Psoas muscle (tissue), 8 donors: ENCODE results near the gene KLRC2. TPM values are rescaled to one million over a fixed set of nuclear protein-coding genes. Genes with fewer than 3 reads are reported as not detected.
"Not testable (repeated sequence)": the region's sequence is repeated elsewhere in the genome, so short reads cannot be mapped to it uniquely, and the experiment has no call there.

Experiments used
- ATAC-seq, 4 donors: fragments of 200-7000 bp; cut with Tn5 transposase; one replicate each; pipeline ENCODE4 v1.9.1; 2020; ENCODE audit warnings: moderate library complexity in 3 of 4, mild to moderate bottlenecking in 2 of 4
- DNase-seq, 2 donors: peaks; one replicate each; pipeline ENCODE4 v3.0.0-alpha.2; 2020
- H3K27ac ChIP-seq: fragments of 200-600 bp; one replicate; pipeline ENCODE4 v1.8.0; 2022
- H3K27me3 ChIP-seq, 3 donors: fragments of 200-600 bp in 1 of 3; one replicate each; pipeline versions ENCODE4 v1.6.1 to v1.8.0; 2013 to 2022; ENCODE audit warnings: low read length in 2 of 3, mild to moderate bottlenecking in 2 of 3, moderate library complexity in 1 of 3; ENCODE audit not compliant: insufficient read depth in 3 of 3
- H3K36me3 ChIP-seq, 2 donors: fragments of 200-600 bp in 1 of 2; one replicate each; pipeline versions ENCODE4 v1.6.1 to v1.8.0; 2013 to 2022; ENCODE audit warnings: low read depth in 1 of 2, mild to moderate bottlenecking in 1 of 2, moderate library complexity in 1 of 2; ENCODE audit not compliant: insufficient read depth in 1 of 2
- H3K4me1 ChIP-seq: fragments of 200-600 bp; one replicate; pipeline ENCODE4 v1.8.0; 2022
- H3K4me3 ChIP-seq: fragments of 200-600 bp; one replicate; pipeline ENCODE4 v1.8.0; 2022; ENCODE audit warnings: mild to moderate bottlenecking
- H3K9me3 ChIP-seq: fragments of 200-600 bp; one replicate; pipeline ENCODE4 v1.8.0; 2022
- WGBS, 3 donors: extraction: QIAGEN DNeasy Blood & Tissue Kit; methylation state at CpG; one replicate each; pipeline versions ENCODE4 v1.1.6 to v1.1.7; 2013; 5-methylcytosine and 5-hydroxymethylcytosine counted together
- intact Hi-C, 2 donors: fragments of 100-400 bp; cut with DNase I; formaldehyde crosslinking; loops; one replicate each; pipeline versions ENCODE4 v1.11.0 to v1.14.2; 2022
- polyA plus RNA-seq, 3 donors: library from polyadenylated mRNA; stranded (reverse); fragments of 200-250 nt; gene quantifications; one replicate each; pipeline ENCODE4 v1.2.3, GENCODE V29; 2013
- total RNA-seq, 4 donors: library from RNA; stranded (reverse); fragmentation: NEBNext Ultra II Directional in 2 of 4; extraction: Animal tissue kit (Norgen Biotek cat#: 25700) in 2 of 4; gene quantifications; one replicate each; pipeline versions ENCODE4 v1.2.1 to v1.2.4, GENCODE V29; 2021 to 2023
- TF ChIP-seq, protein P1 (sequence below): fragments of 200-600 bp; IDR thresholded peaks from one replicate; pipeline ENCODE4 v1.8.0; 2022; ENCODE audit warnings: antibody characterized with exemption
- donor health status: healthy with polysubstance abuse.
- donor health status: DM: no; HTN: no; CAD: no; lungs with moderate emphysema.
- donor health status: Bipolar disorder and iron deficiency.
- donor health status: healthy.
- donor health status: DM: yes; HTN: yes; CAD: no.
- donor health status: DM: no; HTN: no; CAD: no.
- donor health status: DM: no; HTN: no; CAD: no.
- donor health status: DM: yes; HTN: yes; CAD: no.

KLRC2 gene
- total and polyA plus RNA-seq, 7 donors: not detected

DNA sequence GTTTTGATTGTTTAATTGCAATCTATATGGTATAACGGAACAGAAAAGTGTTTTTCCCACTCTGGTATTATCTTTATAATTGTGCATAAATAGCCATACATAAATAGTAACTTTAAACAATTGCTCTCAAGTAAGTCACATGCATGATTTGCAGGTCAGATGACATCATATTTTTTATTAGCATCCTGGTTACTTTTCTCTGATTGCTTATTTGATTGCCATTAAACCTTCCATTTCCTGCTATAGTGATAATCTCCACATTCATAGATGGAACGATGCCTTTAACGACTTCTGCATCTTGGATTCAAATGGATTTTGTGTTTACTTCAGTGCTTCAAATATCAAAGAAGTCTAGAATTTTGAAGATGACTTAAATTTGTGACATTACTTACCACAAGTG, 42.5 kb downstream of the KLRC2 start:
- ATAC-seq (no peak), DNase-seq (no peak)
- 53 to 66% (median 57%) methylated on average over 3 of the region's 3 CpGs for WGBS, 3 donors
- no peak overlapping the region for H3K27ac ChIP-seq
- no peaks in the 10 kb centered on the region for H3K9me3 ChIP-seq
- intact Hi-C loops: no loop called here
- TF ChIP-seq, protein P1, sequence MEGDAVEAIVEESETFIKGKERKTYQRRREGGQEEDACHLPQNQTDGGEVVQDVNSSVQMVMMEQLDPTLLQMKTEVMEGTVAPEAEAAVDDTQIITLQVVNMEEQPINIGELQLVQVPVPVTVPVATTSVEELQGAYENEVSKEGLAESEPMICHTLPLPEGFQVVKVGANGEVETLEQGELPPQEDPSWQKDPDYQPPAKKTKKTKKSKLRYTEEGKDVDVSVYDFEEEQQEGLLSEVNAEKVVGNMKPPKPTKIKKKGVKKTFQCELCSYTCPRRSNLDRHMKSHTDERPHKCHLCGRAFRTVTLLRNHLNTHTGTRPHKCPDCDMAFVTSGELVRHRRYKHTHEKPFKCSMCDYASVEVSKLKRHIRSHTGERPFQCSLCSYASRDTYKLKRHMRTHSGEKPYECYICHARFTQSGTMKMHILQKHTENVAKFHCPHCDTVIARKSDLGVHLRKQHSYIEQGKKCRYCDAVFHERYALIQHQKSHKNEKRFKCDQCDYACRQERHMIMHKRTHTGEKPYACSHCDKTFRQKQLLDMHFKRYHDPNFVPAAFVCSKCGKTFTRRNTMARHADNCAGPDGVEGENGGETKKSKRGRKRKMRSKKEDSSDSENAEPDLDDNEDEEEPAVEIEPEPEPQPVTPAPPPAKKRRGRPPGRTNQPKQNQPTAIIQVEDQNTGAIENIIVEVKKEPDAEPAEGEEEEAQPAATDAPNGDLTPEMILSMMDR: no peak
- no peaks in the 10 kb centered on the region for H3K4me1 ChIP-seq
- no peaks in the 10 kb centered on the region for H3K27me3 ChIP-seq
- H3K4me3 ChIP-seq: no peak overlapping the region
- no peaks in the 10 kb centered on the region for H3K36me3 ChIP-seq

DNA sequence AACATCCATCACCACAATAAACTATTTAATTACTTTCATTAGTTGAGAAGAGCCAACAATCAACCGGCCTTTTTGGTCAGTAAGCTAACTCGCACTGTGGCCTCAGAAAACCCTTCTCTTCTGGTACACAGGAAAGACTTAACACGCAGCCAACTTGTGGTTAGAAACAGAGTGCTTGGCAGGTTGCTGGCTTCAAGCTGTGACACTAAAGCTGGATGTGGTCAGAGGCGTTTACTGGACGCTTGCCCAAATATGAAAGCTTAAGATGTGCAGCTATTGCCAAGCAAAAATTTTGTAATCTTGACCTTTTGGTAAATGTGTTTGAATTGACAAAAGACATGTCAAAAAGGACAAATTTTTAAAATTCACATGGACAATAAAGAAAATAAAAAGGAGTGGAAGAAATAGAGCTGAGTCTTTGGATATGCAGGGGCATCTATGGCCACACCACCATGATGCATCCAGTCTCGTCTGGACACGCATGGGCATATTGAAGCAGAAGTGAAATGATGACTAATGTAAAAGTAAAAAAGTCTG, 43.3 kb downstream of the KLRC2 start:
- 17 to 29% (median 27%) methylated on average over 7 of the region's 7 CpGs for whole genome bisulfite sequencing, 3 donors
- Histone ChIP-seq H3K4me1 (no peaks in the 10 kb centered on the region), H3K36me3 (no peaks in the 10 kb centered on the region), H3K27me3 (no peaks in the 10 kb centered on the region), H3K9me3 (no peaks in the 10 kb centered on the region), H3K4me3 (no peak overlapping the region), H3K27ac (no peak overlapping the region)
- intact Hi-C loops: no loop called here
- TF ChIP-seq, protein P1: no peak
- ATAC-seq (peak; percentile 75 to 96 (median 89)), DNase-seq (peak; percentile 59 to 65)

DNA sequence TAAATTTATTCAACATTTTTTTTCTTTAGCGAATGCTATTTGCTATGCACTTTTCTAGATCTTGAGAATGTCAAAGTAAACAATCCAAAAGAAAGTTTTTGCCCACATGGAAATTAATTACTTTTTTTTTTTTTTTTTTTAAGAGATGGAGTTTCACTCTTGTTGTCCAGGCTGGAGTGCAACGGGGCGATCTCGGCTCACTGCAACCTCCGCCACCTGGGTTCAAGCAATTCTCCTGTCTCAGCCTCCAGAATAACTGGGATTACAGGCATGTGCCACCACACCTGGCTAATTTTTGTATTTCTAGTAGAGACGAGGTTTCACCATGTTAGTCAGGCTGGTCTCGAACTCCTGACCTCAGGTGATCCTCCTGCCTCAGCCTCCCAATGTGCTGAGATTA, 44.8 kb downstream of the KLRC2 start:
- ATAC-seq, DNase-seq, H3K4me1 ChIP-seq, H3K4me3 ChIP-seq, H3K27ac ChIP-seq, H3K9me3 ChIP-seq, H3K36me3 ChIP-seq, intact Hi-C loops, H3K27me3 ChIP-seq: not testable (repeated sequence)
- WGBS, 3 donors: 90 to 96% (median 95%) methylated on average over 7 of the region's 7 CpGs

DNA sequence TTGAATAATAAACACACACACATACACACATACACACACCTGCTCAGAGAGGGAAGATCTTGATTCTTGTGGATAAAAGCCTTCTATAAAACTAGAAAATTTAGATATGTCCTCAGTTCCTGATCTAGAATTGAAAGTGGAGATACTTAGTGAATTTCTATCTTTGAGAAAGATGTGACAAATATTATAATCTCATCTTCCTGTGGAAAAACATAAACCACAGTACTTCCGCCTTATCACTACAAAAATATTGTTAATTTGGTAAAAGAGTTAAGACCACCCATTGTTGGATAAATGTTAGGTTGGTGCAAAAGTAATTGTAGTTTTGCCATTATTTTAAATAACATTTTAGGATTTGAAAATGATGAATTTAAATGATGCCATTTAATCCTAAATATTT, 45.9 kb downstream of the KLRC2 start, which contains the start of gene KLRK1:
KLRK1 (minus strand) TSS at position 138 of the 400 bp plus-strand sequence. CDS start 1,231 bp downstream, outside the sequence.
- Histone ChIP-seq H3K36me3 (no peaks in the 10 kb centered on the region), H3K4me1 (no peaks in the 10 kb centered on the region), H3K9me3 (no peaks in the 10 kb centered on the region), H3K27ac (no peak within 1 kb of the TSS), H3K4me3 (no peak within 1 kb of the TSS), H3K27me3 (no peaks in the 10 kb centered on the region)
- WGBS, 3 donors: 87 to 93% (median 93%) methylated on average over 1 of the region's 1 CpG
- DNase-seq (no peak), ATAC-seq (no peak)
- TF ChIP-seq, protein P1: no peak
- intact Hi-C loops: no loop called here

DNA sequence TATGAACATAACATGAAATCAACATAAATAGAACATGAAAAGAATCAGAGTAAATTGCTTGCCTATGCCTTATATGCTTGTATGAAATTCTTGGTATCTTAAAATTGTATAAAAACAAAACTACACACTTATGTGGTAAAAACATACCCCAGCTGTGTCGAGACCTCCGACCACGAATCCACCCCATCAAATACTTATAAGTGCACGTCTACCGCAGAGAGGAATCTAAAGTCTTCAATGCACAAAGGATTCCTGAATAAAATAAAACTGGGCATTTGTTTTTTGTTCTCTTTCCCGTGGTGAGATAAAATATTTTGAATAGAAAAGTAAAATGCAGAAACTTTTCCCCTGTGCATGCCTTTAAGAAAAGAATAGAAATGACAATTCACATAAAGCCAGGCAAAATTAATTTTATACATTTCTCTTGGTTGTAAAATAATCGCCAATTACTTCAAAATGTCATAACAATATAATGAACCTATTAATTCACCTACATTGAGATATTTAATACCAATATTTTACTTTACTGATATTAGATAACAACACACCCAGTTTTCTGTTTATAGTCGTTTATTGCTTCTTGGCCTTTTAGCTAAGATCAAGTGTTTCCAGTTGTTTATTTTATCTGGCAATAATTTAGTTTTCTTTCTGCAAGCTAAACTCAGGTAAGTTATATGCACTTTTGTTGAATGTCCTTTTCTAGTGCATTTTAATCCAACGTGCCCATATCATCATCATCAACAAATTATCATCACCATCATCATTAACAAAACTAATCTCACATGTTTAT, 47.0 kb downstream of the KLRC2 start:
- no peak overlapping the region for H3K4me3 ChIP-seq

DNA sequence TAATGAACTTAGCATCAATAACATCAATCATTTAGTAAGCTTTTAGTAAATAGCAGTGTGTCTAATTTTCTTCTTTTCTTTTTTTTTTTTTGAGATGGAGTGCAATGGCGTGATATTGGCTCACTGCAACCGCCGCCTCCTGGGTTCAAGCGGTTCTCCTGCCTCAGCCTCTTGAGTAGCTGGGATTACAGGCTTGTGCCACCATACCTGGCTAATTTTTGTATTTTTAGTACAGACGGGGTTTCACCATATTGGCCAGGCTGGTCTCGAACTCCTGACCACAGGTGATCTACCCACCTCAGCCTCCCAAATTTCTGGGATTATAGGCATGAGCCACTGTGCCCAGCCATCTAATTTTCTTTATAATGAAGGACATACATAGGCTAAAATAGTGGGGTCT, 48.3 kb downstream of the KLRC2 start:
- H3K27me3 ChIP-seq, DNase-seq, H3K4me3 ChIP-seq, H3K36me3 ChIP-seq, intact Hi-C loops, H3K27ac ChIP-seq, H3K4me1 ChIP-seq, H3K9me3 ChIP-seq, ATAC-seq: not testable (repeated sequence)
- WGBS, 3 donors: 93 to 94% (median 94%) methylated on average over 6 of the region's 6 CpGs

More for the DNA sequence above, 47.0 kb downstream of the KLRC2 start:
- no peak overlapping the region for H3K27ac ChIP-seq
- intact Hi-C loops: no loop called here
- H3K27me3 ChIP-seq: no peaks in the 10 kb centered on the region
- TF ChIP-seq, protein P1: no peak
- no peak for ATAC-seq
- no peaks in the 10 kb centered on the region for H3K4me1 ChIP-seq
- no peaks in the 10 kb centered on the region for H3K36me3 ChIP-seq
- H3K9me3 ChIP-seq: peaks cover 3% of the 10 kb centered on the region
- DNase-seq: no peak
- WGBS, 3 donors: 76 to 79% (median 78%) methylated on average over 9 of the region's 9 CpGs
